Activated CD8-positive, alpha-beta T cell treated with anti-CD3 and anti-CD28 coated beads for 36 hours (primary cell): ENCODE measurements around the gene ADGRG1. TPM values are rescaled to one million over a fixed set of nuclear protein-coding genes. Genes with fewer than 3 reads are reported as not detected.

Source experiments
- ATAC-seq: fragments of 200-7000 bp; cut with Tn5 transposase; one replicate; pipeline ENCODE4 v1.10.0; 2021; ENCODE audit warnings: mild to moderate bottlenecking, moderate library complexity
- CTCF ChIA-PET: fragments of 350-600 bp; sonication (Branson Sonifier 250); formaldehyde crosslinking; loops from one replicate; lab custom pipeline; 2021; ENCODE audit warnings: antibody characterized with exemption; lab: Charles Lee
- POLR2A ChIA-PET: fragments of 350-600 bp; sonication (Branson Sonifier 250); formaldehyde crosslinking; loops from one replicate; lab custom pipeline; 2021; ENCODE audit warnings: antibody characterized with exemption; lab: Charles Lee
- DNase-seq: peaks from one replicate; pipeline ENCODE4 v3.0.0-alpha.2; 2020
- H3K27ac Mint-ChIP-seq: one replicate; pipeline ENCODE4 v1.8.0; 2021; ENCODE audit warnings: mild to moderate bottlenecking, mixed read lengths
- H3K27me3 Mint-ChIP-seq: one replicate; pipeline ENCODE4 v1.8.0; 2021; ENCODE audit warnings: mixed read lengths
- H3K36me3 Mint-ChIP-seq: one replicate; pipeline ENCODE4 v1.8.0; 2021; ENCODE audit warnings: low read depth, mixed read lengths
- H3K4me1 Mint-ChIP-seq: one replicate; pipeline ENCODE4 v1.8.0; 2021; ENCODE audit warnings: low read depth, mixed read lengths
- H3K4me3 Mint-ChIP-seq: one replicate; pipeline ENCODE4 v1.8.0; 2021; ENCODE audit warnings: mild to moderate bottlenecking, moderate library complexity, mixed read lengths
- H3K9me3 Mint-ChIP-seq: one replicate; pipeline ENCODE4 v1.8.0; 2021; ENCODE audit warnings: mixed read lengths
- intact Hi-C: fragments of 100-400 bp; cut with micrococcal nuclease; formaldehyde crosslinking; loops from one replicate; pipeline ENCODE4 v1.10.0; 2022
- total RNA-seq, 2 experiments: library from RNA; stranded (reverse); gene quantifications; one replicate each; pipeline ENCODE4 v1.2.3, GENCODE V29; 2021
- TF ChIP-seq, protein P1 (sequence below): fragments of 200-600 bp; IDR thresholded peaks from one replicate; pipeline ENCODE4 v1.8.0; 2022; ENCODE audit warnings: antibody characterized with exemption, mild to moderate bottlenecking

The ADGRG1 gene
- total RNA-seq, 2 experiments from 2014 or later = 4.9 to 8.5 TPM

DNA sequence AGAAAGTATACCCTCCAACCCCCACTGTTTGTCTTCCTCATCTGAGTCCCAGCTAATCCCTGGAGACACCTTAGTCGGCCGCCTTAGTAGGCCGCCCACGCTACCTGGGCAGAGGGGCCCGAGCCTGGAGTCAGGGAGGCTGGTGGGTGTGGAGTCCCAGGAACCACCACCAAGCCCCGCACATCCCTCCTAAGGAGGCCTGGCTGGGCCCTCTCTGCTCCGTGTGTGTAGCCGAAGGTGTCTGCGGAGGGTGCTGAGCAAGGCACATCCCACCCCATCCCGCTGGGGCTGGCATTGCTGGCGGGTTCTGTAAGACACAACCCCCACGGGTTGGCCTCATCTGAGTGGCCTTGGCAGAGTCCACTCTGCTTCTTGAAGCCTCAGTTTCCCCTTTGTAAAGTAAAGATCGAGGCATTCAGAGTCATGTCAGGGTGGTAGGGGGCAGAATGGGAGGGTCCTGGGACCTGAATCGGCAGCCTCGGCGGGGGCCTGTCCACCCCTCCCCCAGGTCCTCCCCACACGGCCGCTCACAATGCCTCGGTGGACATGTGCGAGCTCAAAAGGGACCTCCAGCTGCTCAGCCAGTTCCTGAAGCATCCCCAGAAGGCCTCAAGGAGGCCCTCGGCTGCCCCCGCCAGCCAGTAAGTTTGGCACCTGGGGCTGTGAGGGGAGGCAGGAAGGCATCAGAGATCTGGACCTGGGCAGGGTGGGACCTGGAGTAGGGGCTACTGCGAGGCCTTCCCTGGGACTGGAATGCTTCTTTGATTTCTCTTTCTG, 24.5 kb downstream of the ADGRG1 start:
- H3K4me1 Mint-ChIP-seq = peaks cover 25% of the 10 kb centered on the region
- TF ChIP-seq, protein P1, sequence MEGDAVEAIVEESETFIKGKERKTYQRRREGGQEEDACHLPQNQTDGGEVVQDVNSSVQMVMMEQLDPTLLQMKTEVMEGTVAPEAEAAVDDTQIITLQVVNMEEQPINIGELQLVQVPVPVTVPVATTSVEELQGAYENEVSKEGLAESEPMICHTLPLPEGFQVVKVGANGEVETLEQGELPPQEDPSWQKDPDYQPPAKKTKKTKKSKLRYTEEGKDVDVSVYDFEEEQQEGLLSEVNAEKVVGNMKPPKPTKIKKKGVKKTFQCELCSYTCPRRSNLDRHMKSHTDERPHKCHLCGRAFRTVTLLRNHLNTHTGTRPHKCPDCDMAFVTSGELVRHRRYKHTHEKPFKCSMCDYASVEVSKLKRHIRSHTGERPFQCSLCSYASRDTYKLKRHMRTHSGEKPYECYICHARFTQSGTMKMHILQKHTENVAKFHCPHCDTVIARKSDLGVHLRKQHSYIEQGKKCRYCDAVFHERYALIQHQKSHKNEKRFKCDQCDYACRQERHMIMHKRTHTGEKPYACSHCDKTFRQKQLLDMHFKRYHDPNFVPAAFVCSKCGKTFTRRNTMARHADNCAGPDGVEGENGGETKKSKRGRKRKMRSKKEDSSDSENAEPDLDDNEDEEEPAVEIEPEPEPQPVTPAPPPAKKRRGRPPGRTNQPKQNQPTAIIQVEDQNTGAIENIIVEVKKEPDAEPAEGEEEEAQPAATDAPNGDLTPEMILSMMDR = no peak
- H3K27ac Mint-ChIP-seq = no peak overlapping the region
- intact Hi-C loops = no loop called here
- no peak overlapping the region for H3K4me3 Mint-ChIP-seq
- DNase-seq (no peak), ATAC-seq (no peak)
- H3K9me3 Mint-ChIP-seq = no peaks in the 10 kb centered on the region
- H3K27me3 Mint-ChIP-seq = no peaks in the 10 kb centered on the region
- ChIA-PET CTCF (interaction anchor here (1.0 to 2.4 kb wide), 5 partner anchors 13 to 76 kb away, joined by 3 to 17 read pairs (median 11); no protein-coding TSS in a partner anchor), POLR2A (interaction anchor here (1.1 kb wide), 1 partner anchor 52 kb away, joined by 3 read pairs; no protein-coding TSS in a partner anchor)
- no peaks in the 10 kb centered on the region for H3K36me3 Mint-ChIP-seq

DNA sequence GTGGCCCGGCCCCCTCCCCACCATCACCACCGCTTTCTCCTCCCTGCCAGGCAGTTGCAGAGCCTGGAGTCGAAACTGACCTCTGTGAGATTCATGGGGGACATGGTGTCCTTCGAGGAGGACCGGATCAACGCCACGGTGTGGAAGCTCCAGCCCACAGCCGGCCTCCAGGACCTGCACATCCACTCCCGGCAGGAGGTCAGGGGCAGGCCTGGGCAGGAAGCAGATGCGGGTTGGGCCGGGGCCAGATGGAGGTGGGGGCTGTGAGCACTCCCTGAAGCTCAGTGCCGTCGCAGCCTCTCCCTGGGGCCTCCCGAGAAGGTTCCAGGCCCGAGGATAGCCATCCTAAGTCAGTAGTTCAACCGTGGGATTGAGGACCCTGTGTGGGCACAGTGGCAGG, 25.5 kb downstream of the ADGRG1 start:
- H3K4me3 Mint-ChIP-seq = no peak overlapping the region
- peaks cover 15% of the 10 kb centered on the region for H3K4me1 Mint-ChIP-seq
- no peaks in the 10 kb centered on the region for H3K9me3 Mint-ChIP-seq
- no peaks in the 10 kb centered on the region for H3K27me3 Mint-ChIP-seq
- H3K27ac Mint-ChIP-seq = no peak overlapping the region
- TF ChIP-seq, protein P1 = no peak
- no peak for DNase-seq
- no peaks in the 10 kb centered on the region for H3K36me3 Mint-ChIP-seq
- ChIA-PET CTCF (interaction anchor here (0.9 to 1.8 kb wide), 2 partner anchors 63 to 77 kb away, joined by 4 to 15 read pairs; no protein-coding TSS in a partner anchor), POLR2A (interaction anchor here (1.1 kb wide), 1 partner anchor 52 kb away, joined by 3 read pairs; no protein-coding TSS in a partner anchor)
- intact Hi-C loops = no loop called here
- ATAC-seq = no peak

DNA sequence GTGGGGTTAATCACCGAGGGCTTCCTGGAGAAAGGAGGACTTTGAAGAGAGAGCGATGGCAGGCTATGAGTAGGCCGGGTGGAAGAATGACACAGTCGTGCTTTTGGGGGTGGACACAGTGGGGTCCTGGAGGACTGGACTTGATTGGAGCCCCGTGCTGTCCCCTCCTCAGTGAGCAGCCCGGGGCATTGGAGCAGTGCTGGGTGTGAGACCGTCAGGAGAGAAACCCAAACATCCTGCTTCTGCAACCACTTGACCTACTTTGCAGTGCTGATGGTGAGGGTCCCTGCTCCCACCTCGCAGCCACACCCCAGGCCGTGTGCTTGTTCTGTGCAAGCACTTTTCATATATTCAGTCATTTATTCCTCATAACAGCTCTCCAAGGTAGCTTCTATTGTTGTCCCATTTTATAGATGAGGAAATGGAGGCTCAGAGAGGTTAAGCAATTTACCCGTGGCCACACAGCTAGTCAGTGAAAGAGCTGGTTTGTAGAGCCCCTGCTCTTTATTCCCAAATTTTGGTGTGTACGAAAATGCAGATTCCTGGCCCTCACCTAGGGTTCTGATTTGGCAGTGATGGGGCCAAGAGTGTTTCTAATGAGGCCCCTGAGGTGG, 28.0 kb downstream of the ADGRG1 start:
- Mint-ChIP-seq H3K4me1 (peaks cover 11% of the 10 kb centered on the region), H3K9me3 (no peaks in the 10 kb centered on the region), H3K4me3 (no peak overlapping the region), H3K27ac (no peak overlapping the region), H3K27me3 (no peaks in the 10 kb centered on the region), H3K36me3 (no peaks in the 10 kb centered on the region)
- DNase-seq = no peak
- POLR2A ChIA-PET = no interaction called here
- no peak for ATAC-seq
- intact Hi-C loops = no loop called here
- CTCF ChIA-PET = no interaction called here
- TF ChIP-seq, protein P1 = no peak

DNA sequence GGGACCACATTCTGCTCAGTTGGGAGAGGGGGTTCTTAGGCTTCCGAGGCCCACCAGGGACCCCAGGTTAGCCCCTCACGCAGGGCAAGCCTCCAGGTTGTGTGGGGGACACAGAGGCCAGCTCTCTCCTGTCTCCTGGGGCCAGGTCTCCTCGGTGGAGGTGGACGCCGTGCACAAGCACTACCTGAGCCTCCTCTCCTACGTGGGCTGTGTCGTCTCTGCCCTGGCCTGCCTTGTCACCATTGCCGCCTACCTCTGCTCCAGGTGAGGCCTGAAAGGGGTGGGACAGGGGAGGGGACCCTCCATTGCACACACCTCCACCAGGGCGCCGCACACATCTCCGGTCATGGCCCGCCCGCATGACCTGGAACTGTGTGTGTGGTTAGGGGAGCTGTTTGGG, 28.8 kb downstream of the ADGRG1 start:
- POLR2A ChIA-PET = no interaction called here

More for the DNA sequence above, 28.8 kb downstream of the ADGRG1 start:
- no peaks in the 10 kb centered on the region for H3K36me3 Mint-ChIP-seq
- no peak for ATAC-seq
- no peaks in the 10 kb centered on the region for H3K9me3 Mint-ChIP-seq
- no peak for DNase-seq
- CTCF ChIA-PET = no interaction called here
- TF ChIP-seq, protein P1 = no peak
- peaks cover 6% of the 10 kb centered on the region for H3K4me1 Mint-ChIP-seq
- H3K4me3 Mint-ChIP-seq = no peak overlapping the region
- intact Hi-C loops = no loop called here
- H3K27ac Mint-ChIP-seq = no peak overlapping the region
- no peaks in the 10 kb centered on the region for H3K27me3 Mint-ChIP-seq
